Measurements from ENCODE around the gene CACUL1. TPM values are rescaled to one million over a fixed set of nuclear protein-coding genes. Genes with fewer than 3 reads are reported as not detected.

Gene CACUL1
- total RNA-seq, 1 donor from 2014 or later = 52.4 TPM

DNA sequence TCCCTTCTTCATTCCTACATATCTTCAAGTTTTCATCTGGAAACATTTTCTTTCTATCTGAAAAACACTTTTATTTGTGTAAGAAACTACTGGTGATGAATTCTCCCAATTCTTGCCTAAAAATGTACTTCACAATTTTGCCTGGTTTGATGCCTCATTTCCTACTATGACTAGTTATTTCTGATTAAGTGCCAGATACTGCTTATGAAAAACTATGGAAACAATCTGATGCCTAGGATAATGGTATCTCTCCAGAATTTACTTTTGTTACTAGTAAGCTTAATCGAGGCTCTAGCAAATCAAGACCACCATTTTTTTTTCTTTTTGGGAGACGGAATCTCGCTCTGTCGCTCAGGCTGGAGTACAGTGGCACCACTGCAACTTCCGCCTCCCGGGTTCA lies 31.3 kb downstream of the CACUL1 start:
- Histone ChIP-seq H3K36me3 (ENCODE audit: insufficient read depth, low read length) (no peaks in the 10 kb centered on the region), H3K79me2 (ENCODE audit: insufficient read depth, low read length) (peaks cover 16% of the 10 kb centered on the region), H2AFZ (ENCODE audit: low read depth, low read length) (no peak overlapping the region), H3K4me1 (ENCODE audit: insufficient read depth, low read length) (no peaks in the 10 kb centered on the region), H3K27ac (ENCODE audit: low read depth, low read length) (no peak overlapping the region), H3K4me3 (ENCODE audit: insufficient read depth, low read depth, low read length) (no peak overlapping the region), H3K9me3 (ENCODE audit: insufficient read depth, low read depth, low read length) (no peaks in the 10 kb centered on the region), H3K4me2 (ENCODE audit: low read length) (no peak overlapping the region), H4K20me1 (ENCODE audit: insufficient read depth, low read length) (peaks cover 59% of the 10 kb centered on the region), H3K27me3 (ENCODE audit: insufficient read depth, low read length) (no peaks in the 10 kb centered on the region), H3K9ac (ENCODE audit: low read length) (no peak overlapping the region)
- FAIRE-seq = peak; percentile 23
- H3K27me3 Mint-ChIP-seq (ENCODE audit: low read depth, unreplicated experiment) = no peaks in the 10 kb centered on the region
- TF ChIP-seq, protein P1, sequence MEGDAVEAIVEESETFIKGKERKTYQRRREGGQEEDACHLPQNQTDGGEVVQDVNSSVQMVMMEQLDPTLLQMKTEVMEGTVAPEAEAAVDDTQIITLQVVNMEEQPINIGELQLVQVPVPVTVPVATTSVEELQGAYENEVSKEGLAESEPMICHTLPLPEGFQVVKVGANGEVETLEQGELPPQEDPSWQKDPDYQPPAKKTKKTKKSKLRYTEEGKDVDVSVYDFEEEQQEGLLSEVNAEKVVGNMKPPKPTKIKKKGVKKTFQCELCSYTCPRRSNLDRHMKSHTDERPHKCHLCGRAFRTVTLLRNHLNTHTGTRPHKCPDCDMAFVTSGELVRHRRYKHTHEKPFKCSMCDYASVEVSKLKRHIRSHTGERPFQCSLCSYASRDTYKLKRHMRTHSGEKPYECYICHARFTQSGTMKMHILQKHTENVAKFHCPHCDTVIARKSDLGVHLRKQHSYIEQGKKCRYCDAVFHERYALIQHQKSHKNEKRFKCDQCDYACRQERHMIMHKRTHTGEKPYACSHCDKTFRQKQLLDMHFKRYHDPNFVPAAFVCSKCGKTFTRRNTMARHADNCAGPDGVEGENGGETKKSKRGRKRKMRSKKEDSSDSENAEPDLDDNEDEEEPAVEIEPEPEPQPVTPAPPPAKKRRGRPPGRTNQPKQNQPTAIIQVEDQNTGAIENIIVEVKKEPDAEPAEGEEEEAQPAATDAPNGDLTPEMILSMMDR (IDR thresholded peaks at IDR 0.05; ENCODE audit: insufficient read depth, low read depth, low read length) = no peak
- no peak for TF ChIP-seq EZH2 (IDR thresholded peaks at IDR 0.05; ENCODE audit: insufficient read depth, low read length)
- no peaks in the 10 kb centered on the region for H3K36me3 Mint-ChIP-seq (ENCODE audit: low read depth, unreplicated experiment)
- no peak overlapping the region for H3K27ac Mint-ChIP-seq (ENCODE audit: unreplicated experiment)
- no peaks in the 10 kb centered on the region for H3K9me3 Mint-ChIP-seq (ENCODE audit: unreplicated experiment)
- peak; percentile 38 for DNase-seq (ENCODE audit: low read depth)
- H3K4me1 Mint-ChIP-seq (ENCODE audit: low read depth, unreplicated experiment) = peaks cover 19% of the 10 kb centered on the region
- H3K4me3 Mint-ChIP-seq (ENCODE audit: unreplicated experiment) = no peak overlapping the region

DNA sequence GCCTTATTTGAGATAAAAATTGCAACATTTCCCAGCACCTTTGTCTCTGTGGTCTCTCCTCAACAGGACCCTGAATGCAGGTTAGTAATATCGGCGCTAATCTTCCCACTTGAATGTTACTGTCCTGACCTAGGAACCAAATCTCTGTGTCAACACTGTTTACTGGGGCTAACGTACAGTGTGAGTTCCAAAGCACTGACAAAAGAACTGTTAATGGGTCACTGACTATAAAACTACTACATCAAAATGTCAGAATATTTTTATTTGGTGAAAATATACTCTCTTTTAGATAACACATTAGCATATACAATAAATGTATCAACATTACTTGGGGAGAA lies 33.3 kb downstream of the CACUL1 start:
- peaks cover 62% of the 10 kb centered on the region for H4K20me1 ChIP-seq (ENCODE audit: insufficient read depth, low read length)
- no peaks in the 10 kb centered on the region for H3K36me3 ChIP-seq (ENCODE audit: insufficient read depth, low read length)
- H3K36me3 Mint-ChIP-seq (ENCODE audit: low read depth, unreplicated experiment) = peaks cover 2% of the 10 kb centered on the region
- no peak overlapping the region for H3K4me3 ChIP-seq (ENCODE audit: insufficient read depth, low read depth, low read length)
- H3K27ac ChIP-seq (ENCODE audit: low read depth, low read length) = no peak overlapping the region
- no peak overlapping the region for H3K9ac ChIP-seq (ENCODE audit: low read length)
- no peak overlapping the region for H2AFZ ChIP-seq (ENCODE audit: low read depth, low read length)
- no peak overlapping the region for H3K4me2 ChIP-seq (ENCODE audit: low read length)
- no peaks in the 10 kb centered on the region for H3K27me3 ChIP-seq (ENCODE audit: insufficient read depth, low read length)
- TF ChIP-seq, protein P1 (IDR thresholded peaks at IDR 0.05; ENCODE audit: insufficient read depth, low read depth, low read length) = no peak
- no peak for TF ChIP-seq EZH2 (IDR thresholded peaks at IDR 0.05; ENCODE audit: insufficient read depth, low read length)
- no peaks in the 10 kb centered on the region for H3K9me3 ChIP-seq (ENCODE audit: insufficient read depth, low read depth, low read length)
- no peaks in the 10 kb centered on the region for H3K4me1 ChIP-seq (ENCODE audit: insufficient read depth, low read length)
- H3K79me2 ChIP-seq (ENCODE audit: insufficient read depth, low read length) = peaks cover 17% of the 10 kb centered on the region
- no peaks in the 10 kb centered on the region for H3K9me3 Mint-ChIP-seq (ENCODE audit: unreplicated experiment)
- no peak overlapping the region for H3K27ac Mint-ChIP-seq (ENCODE audit: unreplicated experiment)
- FAIRE-seq (no peak), DNase-seq (ENCODE audit: low read depth) (no peak)
- no peak overlapping the region for H3K4me3 Mint-ChIP-seq (ENCODE audit: unreplicated experiment)
- H3K4me1 Mint-ChIP-seq (ENCODE audit: low read depth, unreplicated experiment) = peaks cover 19% of the 10 kb centered on the region
- H3K27me3 Mint-ChIP-seq (ENCODE audit: low read depth, unreplicated experiment) = no peaks in the 10 kb centered on the region

- peaks cover 57% of the 10 kb centered on the region for H4K20me1 ChIP-seq (ENCODE audit: insufficient read depth, low read length)
- no peaks in the 10 kb centered on the region for H3K9me3 ChIP-seq (ENCODE audit: insufficient read depth, low read depth, low read length)
- H3K4me3 ChIP-seq (ENCODE audit: insufficient read depth, low read depth, low read length) = no peak overlapping the region
- Mint-ChIP-seq H3K36me3 (ENCODE audit: low read depth, unreplicated experiment) (peaks cover 2% of the 10 kb centered on the region), H3K27me3 (ENCODE audit: low read depth, unreplicated experiment) (no peaks in the 10 kb centered on the region), H3K4me3 (ENCODE audit: unreplicated experiment) (no peak overlapping the region), H3K9me3 (ENCODE audit: unreplicated experiment) (no peaks in the 10 kb centered on the region), H3K27ac (ENCODE audit: unreplicated experiment) (no peak overlapping the region), H3K4me1 (ENCODE audit: low read depth, unreplicated experiment) (peaks cover 13% of the 10 kb centered on the region)
- no peaks in the 10 kb centered on the region for H3K4me1 ChIP-seq (ENCODE audit: insufficient read depth, low read length)
- TF ChIP-seq, protein P1 (IDR thresholded peaks at IDR 0.05; ENCODE audit: insufficient read depth, low read depth, low read length) = peak; percentile 90
- TF ChIP-seq EZH2 (IDR thresholded peaks at IDR 0.05; ENCODE audit: insufficient read depth, low read length) = no peak
- H3K4me2 ChIP-seq (ENCODE audit: low read length) = no peak overlapping the region
- H3K79me2 ChIP-seq (ENCODE audit: insufficient read depth, low read length) = peaks cover 14% of the 10 kb centered on the region
- H3K27me3 ChIP-seq (ENCODE audit: insufficient read depth, low read length) = no peaks in the 10 kb centered on the region
- no peak overlapping the region for H3K27ac ChIP-seq (ENCODE audit: low read depth, low read length)
- DNase-seq (ENCODE audit: low read depth) (peak; percentile 9), FAIRE-seq (peak; percentile 72)
- no peak overlapping the region for H2AFZ ChIP-seq (ENCODE audit: low read depth, low read length)
- no peak overlapping the region for H3K9ac ChIP-seq (ENCODE audit: low read length)
- H3K36me3 ChIP-seq (ENCODE audit: insufficient read depth, low read length) = no peaks in the 10 kb centered on the region
Measured at GRCh38 chr10:118720685-118721538, 33.9 kb downstream of the CACUL1 start.

Measured in astrocyte (in vitro differentiated cells and primary cell).